T-cell (primary cell): Measurements from ENCODE around the gene AMZ2. TPM values are rescaled to one million over a fixed set of nuclear protein-coding genes. Genes with fewer than 3 reads are reported as not detected.
A peak's percentile ranks its signal among the peaks of the same experiment; 100 is the strongest.

ENCODE experiments used
- ATAC-seq, 4 experiments: fragments of 200-7000 bp in 3 of 4; fragments of 150-1000 bp in 1 of 4; cut with Tn5 transposase; replicated peaks in 1 of 4; 1 replicate in 3 of 4; 2 replicates in 1 of 4; pipeline ENCODE4 v1.10.0; 2021; ENCODE audit warnings: moderate library complexity in 3 of 4, mild to moderate bottlenecking in 2 of 4, moderate number of reproducible peaks in 1 of 4
- CTCF ChIA-PET, 2 donors: fragments of 300-600 bp; sonication (Branson Sonifier 250); formaldehyde crosslinking; loops; one replicate each; lab custom pipeline; 2022; ENCODE audit warnings: antibody characterized with exemption in 2 of 2; lab: Charles Lee
- POLR2A ChIA-PET, 2 donors: fragments of 300-600 bp; sonication (Branson Sonifier 250); formaldehyde crosslinking; loops; one replicate each; lab custom pipeline; 2022; ENCODE audit warnings: antibody characterized with exemption in 2 of 2; lab: Charles Lee
- DNase-seq, 35 experiments: peaks; one replicate each; pipeline versions ENCODE4 v3.0.0 to v3.0.0-alpha.2; 2013 to 2023
- H3K27ac ChIP-seq: one replicate; pipeline ENCODE4 v1.5.1; 2013; ENCODE audit warnings: low read length
- H3K27me3 ChIP-seq, 2 experiments: replicated peaks in 1 of 2; 1 replicate in 1 of 2; 2 replicates in 1 of 2; pipeline versions ENCODE4 v1.6.1 to v1.7.0; 2013; ENCODE audit warnings: low read length in 1 of 2, mixed read lengths in 1 of 2; ENCODE audit not compliant: control insufficient read depth in 2 of 2, insufficient read depth in 2 of 2; ENCODE audit errors: extremely low read depth in 1 of 2
- H3K36me3 ChIP-seq, 2 donors: 1 replicate in 1 of 2; 2 replicates in 1 of 2; pipeline versions ENCODE4 v1.6.1 to v1.7.0; 2013; ENCODE audit warnings: low read length in 1 of 2; ENCODE audit not compliant: control insufficient read depth in 2 of 2, insufficient read depth in 1 of 2; ENCODE audit errors: extremely low read depth in 1 of 2
- H3K4me1 ChIP-seq, 2 experiments: 1 replicate in 1 of 2; 2 replicates in 1 of 2; pipeline versions ENCODE4 v1.6.1 to v1.7.0; 2013; ENCODE audit warnings: low read length in 2 of 2, mixed read lengths in 1 of 2; ENCODE audit not compliant: insufficient read depth in 2 of 2, control insufficient read depth in 1 of 2; ENCODE audit errors: extremely low read depth in 1 of 2
- H3K4me3 ChIP-seq, 2 donors: 1 replicate in 1 of 2; 2 replicates in 1 of 2; pipeline versions ENCODE4 v1.5.1 to v1.7.0; 2013; ENCODE audit warnings: mild to moderate bottlenecking in 2 of 2, low read length in 1 of 2, moderate library complexity in 1 of 2; ENCODE audit not compliant: control insufficient read depth in 1 of 2; ENCODE audit errors: extremely low read depth in 1 of 2
- H3K9me3 ChIP-seq: 2 replicates; pipeline ENCODE4 v1.7.0; 2013
- H3K27ac Mint-ChIP-seq, 2 donors: one replicate each; pipeline ENCODE4 v1.8.0; 2020 to 2021; ENCODE audit warnings: mild to moderate bottlenecking in 2 of 2, mixed read lengths in 2 of 2
- H3K27me3 Mint-ChIP-seq, 2 donors: one replicate each; pipeline ENCODE4 v1.8.0; 2021 to 2022; ENCODE audit warnings: mixed read lengths in 2 of 2
- H3K36me3 Mint-ChIP-seq: one replicate; pipeline ENCODE4 v1.8.0; 2021; ENCODE audit warnings: mixed read lengths
- H3K4me1 Mint-ChIP-seq, 3 donors: one replicate each; pipeline ENCODE4 v1.8.0; 2020 to 2022; ENCODE audit warnings: mixed read lengths in 3 of 3, mild to moderate bottlenecking in 1 of 3
- H3K4me3 Mint-ChIP-seq, 3 donors: one replicate each; pipeline ENCODE4 v1.8.0; 2020 to 2022; ENCODE audit warnings: mild to moderate bottlenecking in 3 of 3, mixed read lengths in 3 of 3, moderate library complexity in 3 of 3
- H3K9me3 Mint-ChIP-seq, 3 donors: one replicate each; pipeline ENCODE4 v1.8.0; 2020 to 2022; ENCODE audit warnings: mixed read lengths in 3 of 3
- WGBS: methylation state at CpG from one replicate; pipeline ENCODE4 v1.1.5; 2013; ENCODE audit warnings: missing lambda C conversion rate; ENCODE audit not compliant: insufficient coverage; 5-methylcytosine and 5-hydroxymethylcytosine counted together
- total RNA-seq, 35 experiments: library from RNA in 6 of 35; stranded (reverse) in 6 of 35; fragments of 120-200 nt in 1 of 35; gene quantifications; one replicate each; pipeline versions ENCODE4 v1.2.1 to v1.2.4 and lab custom pipeline; 2013 to 2026

The AMZ2 gene
- total RNA-seq, 5 donors from 2014 or later (not counting 1 experiment from before 2014, with no cell fraction given) = 50.9 to 81.8 (median 60.5) TPM

- ATAC-seq = peak in 3 of 4 experiments; percentile 22 to 34 (median 32)
These were observed 9.0 kb upstream of the AMZ2 start for GRCh38 chr17:68238871-68239253.

GRCh38 chr17:68239632-68240366 lies 8.0 kb upstream of the AMZ2 start:
- Mint-ChIP-seq H3K9me3 (no peaks in the 10 kb centered on the region), H3K27ac (peak overlapping the region; percentile 96 to 98), H3K27me3 (no peaks in the 10 kb centered on the region), H3K4me1 (peaks cover 38 to 67% (median 53%) of the 10 kb centered on the region in 3 donors), H3K36me3 (no peaks in the 10 kb centered on the region), H3K4me3 (peak overlapping the region in 1 of 3 donors; percentile 81)
- Histone ChIP-seq H3K27me3 (no peaks in the 10 kb centered on the region), H3K9me3 (no peaks in the 10 kb centered on the region), H3K4me3 (no peak overlapping the region), H3K4me1 (peaks cover 19 to 47% of the 10 kb centered on the region in 2 experiments), H3K36me3 (no peaks in the 10 kb centered on the region), H3K27ac (peak overlapping the region; percentile 98)
- no peak for DNase-seq
- ATAC-seq = no peak
- no CpG with 5 or more reads among the region's 4 CpGs for WGBS
- CTCF ChIA-PET = no interaction called here
- POLR2A ChIA-PET = no interaction called here

More at GRCh38 chr17:68238871-68239253, 9.0 kb upstream of the AMZ2 start:
- no peaks in the 10 kb centered on the region for H3K27me3 ChIP-seq
- ChIA-PET CTCF (interaction anchor here in 1 of 2 donors (1.3 kb wide), 1 partner anchor 8 kb away, joined by 5 read pairs; the partner anchor contains the start of gene AMZ2), POLR2A (no interaction called here)
- no peaks in the 10 kb centered on the region for H3K36me3 ChIP-seq
- Mint-ChIP-seq H3K4me1 (peaks cover 38 to 69% (median 57%) of the 10 kb centered on the region in 3 donors), H3K36me3 (no peaks in the 10 kb centered on the region), H3K4me3 (peak overlapping the region; percentile 74 to 81 (median 77)), H3K27me3 (no peaks in the 10 kb centered on the region), H3K9me3 (no peaks in the 10 kb centered on the region), H3K27ac (peak overlapping the region; percentile 96 to 98)
- H3K9me3 ChIP-seq = no peaks in the 10 kb centered on the region
- 0% methylated on average over 1 of the region's 3 CpGs for WGBS
- H3K4me1 ChIP-seq = peaks cover 19 to 56% of the 10 kb centered on the region in 2 experiments
- DNase-seq = peak in 1 of 35 experiments; percentile 28
- no peak overlapping the region for H3K4me3 ChIP-seq
- H3K27ac ChIP-seq = peak overlapping the region; percentile 98

GRCh38 chr17:68246271-68247028 lies 1.4 kb upstream of the AMZ2 start:
- H3K27me3 Mint-ChIP-seq = no peaks in the 10 kb centered on the region
- H3K9me3 ChIP-seq = no peaks in the 10 kb centered on the region
- DNase-seq = no peak
- peaks cover 6% of the 10 kb centered on the region for H3K36me3 Mint-ChIP-seq
- peaks cover 30 to 51% (median 34%) of the 10 kb centered on the region in 3 donors for H3K4me1 Mint-ChIP-seq
- ATAC-seq = no peak
- peak overlapping the region; percentile 90 to 99 for H3K27ac Mint-ChIP-seq
- H3K36me3 ChIP-seq = peaks cover 0 to 17% of the 10 kb centered on the region in 2 donors
- 96% methylated on average over 13 of the region's 24 CpGs for WGBS
- H3K4me1 ChIP-seq = peaks cover 4 to 37% of the 10 kb centered on the region in 2 experiments
- CTCF ChIA-PET = interaction anchor here (0.7 to 2.5 kb wide), 6 partner anchors 8 to 212 kb away, joined by 3 to 14 read pairs (median 6); partner anchors contain the start of gene WIPI1 (in 1 of the 2)
- POLR2A ChIA-PET = interaction anchor here in 1 of 2 donors (0.5 to 2.0 kb wide), 5 partner anchors 8 to 127 kb away, joined by 3 to 10 read pairs (median 6); no protein-coding TSS in a partner anchor
- H3K4me3 ChIP-seq = peak overlapping the region in 1 of 2 donors; percentile 69
- peak overlapping the region; percentile 95 for H3K27ac ChIP-seq
- H3K27me3 ChIP-seq = no peaks in the 10 kb centered on the region
- no peaks in the 10 kb centered on the region for H3K9me3 Mint-ChIP-seq
- peak overlapping the region; percentile 78 to 93 (median 84) for H3K4me3 Mint-ChIP-seq

GRCh38 chr17:68248199-68248825 lies 469 bp downstream of the AMZ2 start:
- Mint-ChIP-seq H3K4me3 (peak overlapping the region; percentile 78 to 93 (median 84)), H3K4me1 (peaks cover 37 to 63% (median 43%) of the 10 kb centered on the region in 3 donors), H3K27me3 (no peaks in the 10 kb centered on the region), H3K9me3 (no peaks in the 10 kb centered on the region), H3K36me3 (peaks cover 14% of the 10 kb centered on the region), H3K27ac (peak overlapping the region; percentile 92 to 99)
- 3% methylated on average over 12 of the region's 19 CpGs for WGBS
- peak in 5 of 35 experiments; percentile 22 to 49 (median 36) for DNase-seq
- peak in 1 of 4 experiments; percentile 42 for ATAC-seq
- Histone ChIP-seq H3K4me1 (peaks cover 8 to 41% of the 10 kb centered on the region in 2 experiments), H3K27me3 (no peaks in the 10 kb centered on the region), H3K36me3 (peaks cover 0 to 27% of the 10 kb centered on the region in 2 donors), H3K9me3 (no peaks in the 10 kb centered on the region), H3K4me3 (peak overlapping the region; percentile 69 to 77), H3K27ac (peak overlapping the region; percentile 97)
- ChIA-PET POLR2A (interaction anchor here in 1 of 2 donors (0.6 to 2.0 kb wide), 9 partner anchors 8 to 209 kb away, joined by 3 to 8 read pairs (median 4); partner anchors contain the start of gene WIPI1), CTCF (interaction anchor here (0.9 to 2.5 kb wide), 13 partner anchors 8 to 214 kb away, joined by 3 to 14 read pairs (median 4); partner anchors contain the start of gene WIPI1 (in 1 of the 2))

GRCh38 chr17:68248891-68249290 lies 1.0 kb downstream of the AMZ2 start:
- 7% methylated on average over 2 of the region's 5 CpGs for WGBS
- CTCF ChIA-PET = interaction anchor here (1.0 to 2.5 kb wide), 7 partner anchors 12 to 213 kb away, joined by 3 to 14 read pairs (median 5); partner anchors contain the start of gene WIPI1 (in 1 of the 2)
- H3K27ac ChIP-seq = peak overlapping the region; percentile 97
- peaks cover 14% of the 10 kb centered on the region for H3K36me3 Mint-ChIP-seq
- ATAC-seq (no peak), DNase-seq (peak in 2 of 35 experiments; percentile 15 to 49)
- no peaks in the 10 kb centered on the region for H3K27me3 Mint-ChIP-seq
- H3K4me3 Mint-ChIP-seq = peak overlapping the region; percentile 78 to 93 (median 84)
- peaks cover 0 to 27% of the 10 kb centered on the region in 2 donors for H3K36me3 ChIP-seq
- H3K4me1 ChIP-seq = peaks cover 10 to 47% of the 10 kb centered on the region in 2 experiments
- H3K9me3 ChIP-seq = no peaks in the 10 kb centered on the region
- POLR2A ChIA-PET = interaction anchor here in 1 of 2 donors (0.8 to 1.5 kb wide), 6 partner anchors 10 to 212 kb away, joined by 3 to 8 read pairs (median 4); partner anchors contain the start of gene SLC16A6
- peak overlapping the region; percentile 92 to 99 for H3K27ac Mint-ChIP-seq
- peaks cover 43 to 65% (median 49%) of the 10 kb centered on the region in 3 donors for H3K4me1 Mint-ChIP-seq
- H3K9me3 Mint-ChIP-seq = no peaks in the 10 kb centered on the region
- H3K27me3 ChIP-seq = no peaks in the 10 kb centered on the region
- H3K4me3 ChIP-seq = peak overlapping the region; percentile 19 to 69
